Keratinocyte (primary cell): ENCODE data around the gene FGF18. TPM values are rescaled to one million over a fixed set of nuclear protein-coding genes. Genes with fewer than 3 reads are reported as not detected.

Experiments used
- DNase-seq: peaks from one replicate; pipeline ENCODE4 v3.0.0-alpha.2; 2011; ENCODE audit warnings: low read depth, missing footprints, low spot score
- FAIRE-seq: peaks from 2 replicates; lab custom pipeline; 2011; peaks lifted over from hg19 to GRCh38; lab: Jason Lieb, UNC
- H2AFZ ChIP-seq: 2 replicates; pipeline ENCODE4 v1.6.0; 2012; ENCODE audit warnings: low read length, control low read depth, inconsistent platforms; ENCODE audit not compliant: control insufficient read depth
- H3K27ac ChIP-seq: 2 replicates; pipeline ENCODE4 v1.5.1; 2011; ENCODE audit warnings: low read length; ENCODE audit not compliant: control insufficient read depth, insufficient read depth
- H3K27me3 ChIP-seq: 3 replicates; pipeline ENCODE4 v1.6.0; 2011; ENCODE audit warnings: low read length; ENCODE audit not compliant: control insufficient read depth, insufficient read depth; ENCODE audit errors: extremely low read depth
- H3K36me3 ChIP-seq, 2 experiments: 2 replicates in 1 of 2; 3 replicates in 1 of 2; pipeline ENCODE4 v1.5.1; 2011; ENCODE audit warnings: low read length in 2 of 2, mild to moderate bottlenecking in 1 of 2; ENCODE audit not compliant: control insufficient read depth in 2 of 2, insufficient read depth in 2 of 2; ENCODE audit errors: extremely low read depth in 1 of 2
- H3K4me1 ChIP-seq: 3 replicates; pipeline ENCODE4 v1.5.1; 2011; ENCODE audit warnings: low read length; ENCODE audit not compliant: control insufficient read depth, insufficient read depth; ENCODE audit errors: extremely low read depth
- H3K4me2 ChIP-seq: 3 replicates; pipeline ENCODE4 v1.6.0; 2011; ENCODE audit warnings: low read depth, low read length; ENCODE audit not compliant: control insufficient read depth, insufficient read depth; ENCODE audit errors: extremely low read depth
- H3K4me3 ChIP-seq, 3 experiments: fragments of 200-600 bp in 1 of 3; sonication (generic) in 1 of 3; 2 replicates in 2 of 3; 3 replicates in 1 of 3; pipeline ENCODE4 v1.5.1; 2011 to 2016; ENCODE audit warnings: low read length in 3 of 3, mild to moderate bottlenecking in 3 of 3, control low read depth in 2 of 3, inconsistent platforms in 1 of 3, low read depth in 1 of 3, mixed read lengths in 1 of 3, mixed run types in 1 of 3, moderate library complexity in 1 of 3; ENCODE audit not compliant: control insufficient read depth in 2 of 3, insufficient read depth in 2 of 3; ENCODE audit errors: extremely low read depth in 1 of 3
- H3K79me2 ChIP-seq: 2 replicates; pipeline ENCODE4 v1.6.0; 2012; ENCODE audit warnings: low read length; ENCODE audit not compliant: control insufficient read depth, insufficient read depth
- H3K9ac ChIP-seq: 3 replicates; pipeline ENCODE4 v1.6.0; 2011; ENCODE audit warnings: low read length; ENCODE audit not compliant: control insufficient read depth, insufficient read depth; ENCODE audit errors: extremely low read depth
- H3K9me1 ChIP-seq: 3 replicates; pipeline ENCODE4 v1.6.0; 2011; ENCODE audit warnings: low read length; ENCODE audit not compliant: control insufficient read depth, insufficient read depth; ENCODE audit errors: extremely low read depth
- H3K9me3 ChIP-seq: 2 replicates; pipeline ENCODE4 v1.5.1; 2012; ENCODE audit warnings: low read depth, low read length; ENCODE audit not compliant: control insufficient read depth
- H4K20me1 ChIP-seq: 3 replicates; pipeline ENCODE4 v1.6.0; 2011; ENCODE audit warnings: low read length; ENCODE audit not compliant: control insufficient read depth, insufficient read depth; ENCODE audit errors: extremely low read depth
- CTCF ChIP-seq, 3 experiments: IDR thresholded peaks in 1 of 3; conservative IDR thresholded peaks in 1 of 3; optimal IDR thresholded peaks in 1 of 3; 2 replicates in 2 of 3; 3 replicates in 1 of 3; pipeline versions ENCODE3 to v1.5.1; 2011; ENCODE audit warnings: low read length in 3 of 3, mild to moderate bottlenecking in 3 of 3, moderate library complexity in 2 of 3, control low read depth in 1 of 3, inconsistent platforms in 1 of 3; ENCODE audit not compliant: insufficient read depth in 2 of 3; ENCODE audit errors: extremely low read depth in 1 of 3
- EZH2 ChIP-seq: IDR thresholded peaks from one replicate; pipeline ENCODE4 v1.6.1; 2012; ENCODE audit warnings: inconsistent platforms, mild to moderate bottlenecking, low read length, moderate library complexity
- dilution Hi-C: fragments of 300-500 bp; cut with MboI; formaldehyde crosslinking; loops from one replicate; pipeline ENCODE4 v1.7.0; 2020; ENCODE audit warnings: low sequenced_read_pairs; ENCODE audit not compliant: extremely low pct_ligation_motif_present
- polyA plus RNA-seq, 5 experiments: library from polyadenylated mRNA; depleted of rRNA in 3 of 5; stranded (reverse) in 3 of 5; stranded (forward) in 1 of 5; unstranded in 1 of 5; fragments of >200 nt; gene quantifications; 1 replicate in 1 of 5; 2 replicates in 3 of 5; 3 replicates in 1 of 5; pipeline versions ENCODE4 v1.2.1 to v1.2.3, GENCODE V29; 2011 to 2012; ENCODE audit warnings: missing spikeins in 2 of 5, low read depth in 1 of 5, low replicate concordance in 1 of 5

Gene FGF18
- polyA plus RNA-seq, 1 donor (not counting 4 experiments of a cell fraction or from before 2014, with no cell fraction given) = 0.05 TPM

GRCh38 chr5:171424726-171425125 lies 5.3 kb downstream of the FGF18 start:
- Histone ChIP-seq H3K9me3 (no peaks in the 10 kb centered on the region), H3K9ac (no peak overlapping the region), H3K4me3 (no peak overlapping the region), H3K79me2 (no peaks in the 10 kb centered on the region), H3K27me3 (peaks cover 24% of the 10 kb centered on the region), H4K20me1 (peaks cover 4% of the 10 kb centered on the region), H3K27ac (no peak overlapping the region), H3K9me1 (no peaks in the 10 kb centered on the region), H3K36me3 (no peaks in the 10 kb centered on the region), H3K4me1 (peaks cover 3% of the 10 kb centered on the region), H3K4me2 (no peak overlapping the region), H2AFZ (no peak overlapping the region)
- DNase-seq (no peak), FAIRE-seq (no peak)
- TF ChIP-seq EZH2 = no peak
- TF ChIP-seq CTCF (optimal IDR thresholded peaks at IDR 0.05 in 1 of 3, IDR thresholded peaks at IDR 0.05 in 1 of 3, conservative IDR thresholded peaks at IDR 0.05 in 1 of 3; ENCODE audit: extremely low read depth in 1 of 3, insufficient read depth in 2 of 3, low read length in 3 of 3) = no peak
- dilution Hi-C loops = no loop called here

GRCh38 chr5:171425596-171426244 lies 6.3 kb downstream of the FGF18 start:
- TF ChIP-seq EZH2 (no peak), CTCF (optimal IDR thresholded peaks at IDR 0.05 in 1 of 3, IDR thresholded peaks at IDR 0.05 in 1 of 3, conservative IDR thresholded peaks at IDR 0.05 in 1 of 3; ENCODE audit: extremely low read depth in 1 of 3, insufficient read depth in 2 of 3, low read length in 3 of 3) (no peak)
- Histone ChIP-seq H3K4me1 (peaks cover under 1% of the 10 kb centered on the region), H3K9ac (no peak overlapping the region), H3K4me2 (no peak overlapping the region), H3K9me3 (no peaks in the 10 kb centered on the region), H2AFZ (no peak overlapping the region), H3K27ac (no peak overlapping the region), H3K9me1 (no peaks in the 10 kb centered on the region), H3K79me2 (no peaks in the 10 kb centered on the region), H4K20me1 (peaks cover 4% of the 10 kb centered on the region), H3K4me3 (no peak overlapping the region), H3K36me3 (no peaks in the 10 kb centered on the region), H3K27me3 (peaks cover 14% of the 10 kb centered on the region)
- dilution Hi-C loops = no loop called here
- FAIRE-seq (no peak), DNase-seq (no peak)
